Measurements from ENCODE around the gene WSCD2.

The WSCD2 gene

GRCh38 chr12:108109504-108109903, 19.6 kb upstream of the WSCD2 start:
- H3K27ac ChIP-seq, result no peak overlapping the region
- TF ChIP-seq, protein P1, sequence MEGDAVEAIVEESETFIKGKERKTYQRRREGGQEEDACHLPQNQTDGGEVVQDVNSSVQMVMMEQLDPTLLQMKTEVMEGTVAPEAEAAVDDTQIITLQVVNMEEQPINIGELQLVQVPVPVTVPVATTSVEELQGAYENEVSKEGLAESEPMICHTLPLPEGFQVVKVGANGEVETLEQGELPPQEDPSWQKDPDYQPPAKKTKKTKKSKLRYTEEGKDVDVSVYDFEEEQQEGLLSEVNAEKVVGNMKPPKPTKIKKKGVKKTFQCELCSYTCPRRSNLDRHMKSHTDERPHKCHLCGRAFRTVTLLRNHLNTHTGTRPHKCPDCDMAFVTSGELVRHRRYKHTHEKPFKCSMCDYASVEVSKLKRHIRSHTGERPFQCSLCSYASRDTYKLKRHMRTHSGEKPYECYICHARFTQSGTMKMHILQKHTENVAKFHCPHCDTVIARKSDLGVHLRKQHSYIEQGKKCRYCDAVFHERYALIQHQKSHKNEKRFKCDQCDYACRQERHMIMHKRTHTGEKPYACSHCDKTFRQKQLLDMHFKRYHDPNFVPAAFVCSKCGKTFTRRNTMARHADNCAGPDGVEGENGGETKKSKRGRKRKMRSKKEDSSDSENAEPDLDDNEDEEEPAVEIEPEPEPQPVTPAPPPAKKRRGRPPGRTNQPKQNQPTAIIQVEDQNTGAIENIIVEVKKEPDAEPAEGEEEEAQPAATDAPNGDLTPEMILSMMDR (conservative IDR thresholded peaks at IDR 0.05), result no peak

DNA sequence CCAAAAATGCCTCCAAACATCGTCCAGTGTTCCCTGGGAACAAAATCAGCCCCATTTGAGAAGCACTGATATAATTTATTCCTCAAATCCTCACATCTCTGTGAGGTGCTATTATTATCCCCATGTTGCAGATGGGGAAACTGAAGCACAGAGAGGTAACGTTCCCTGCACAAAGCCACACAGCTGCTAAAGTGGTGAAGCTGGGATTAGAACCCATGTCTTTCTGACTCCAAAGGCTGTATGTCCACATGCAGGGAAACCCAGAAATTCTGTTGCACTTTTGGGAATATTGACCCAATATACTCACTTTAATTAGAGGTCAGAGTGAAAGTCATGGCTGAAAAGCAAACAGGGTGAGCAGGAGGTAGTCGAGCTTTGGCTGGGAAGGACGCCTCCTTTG, 19.1 kb upstream of the WSCD2 start:
- TF ChIP-seq, protein P1 (conservative IDR thresholded peaks at IDR 0.05), result no peak
- no peak overlapping the region for H3K27ac ChIP-seq

- TF ChIP-seq, protein P1 (conservative IDR thresholded peaks at IDR 0.05), result no peak
- no peak overlapping the region for H3K27ac ChIP-seq
Observed at GRCh38 chr12:108110844-108111243, 18.2 kb upstream of the WSCD2 start.

- TF ChIP-seq, protein P1 (conservative IDR thresholded peaks at IDR 0.05), result no peak
- H3K27ac ChIP-seq, result no peak overlapping the region
Observed at GRCh38 chr12:108112832-108113556, 16.1 kb upstream of the WSCD2 start.

GRCh38 chr12:108115123-108116121, 13.7 kb upstream of the WSCD2 start:
- TF ChIP-seq, protein P1 (conservative IDR thresholded peaks at IDR 0.05), result no peak

GRCh38 chr12:108116254-108116653, 12.8 kb upstream of the WSCD2 start:
- TF ChIP-seq, protein P1 (conservative IDR thresholded peaks at IDR 0.05), result no peak
- no peak overlapping the region for H3K27ac ChIP-seq

More at GRCh38 chr12:108115123-108116121, 13.7 kb upstream of the WSCD2 start:
- no peak overlapping the region for H3K27ac ChIP-seq

- TF ChIP-seq, protein P1 (conservative IDR thresholded peaks at IDR 0.05), result no peak
Observed at GRCh38 chr12:108116699-108117098, 12.4 kb upstream of the WSCD2 start.

More at GRCh38 chr12:108116699-108117098, 12.4 kb upstream of the WSCD2 start:
- no peak overlapping the region for H3K27ac ChIP-seq

Measured in VCaP (cell line).